Caco-2 (cell line): Measurements from ENCODE around the gene GINS2. TPM values are rescaled to one million over a fixed set of nuclear protein-coding genes. Genes with fewer than 3 reads are reported as not detected.

Experiments used
- BruUV-seq: library from RNA; stranded (reverse); fragments of 400-500 nt; replicated peaks from 2 replicates; lab custom pipeline; 2021; lab: Mats Ljungman, UMichigan
- CTCF ChIA-PET: fragments of 300-600 bp; sonication (Branson Sonifier 250); formaldehyde crosslinking; loops from one replicate; lab custom pipeline; 2022; ENCODE audit warnings: antibody characterized with exemption; lab: Charles Lee
- POLR2A ChIA-PET: fragments of 300-600 bp; sonication (Branson Sonifier 250); formaldehyde crosslinking; loops from one replicate; lab custom pipeline; 2022; ENCODE audit warnings: antibody characterized with exemption; lab: Charles Lee
- DNase-seq, 2 experiments: peaks; one replicate each; pipeline versions ENCODE4 v3.0.0 to v3.0.0-alpha.2; 2020 to 2022
- H3K27me3 ChIP-seq: replicated peaks from 2 replicates; pipeline ENCODE4 v1.6.0; 2011; ENCODE audit warnings: low read length; ENCODE audit not compliant: control insufficient read depth, insufficient read depth
- H3K36me3 ChIP-seq: 2 replicates; pipeline ENCODE4 v1.5.1; 2011; ENCODE audit warnings: low read length; ENCODE audit not compliant: control insufficient read depth, insufficient read depth
- H3K4me1 ChIP-seq: fragments of 250-450 bp; sonication (Bioruptor Pico); 2 replicates; pipeline ENCODE4 v1.5.1; 2020; ENCODE audit warnings: mild to moderate bottlenecking
- H3K4me3 ChIP-seq: 2 replicates; pipeline ENCODE4 v1.5.1; 2011; ENCODE audit warnings: low read depth, mild to moderate bottlenecking, control low read depth, low read length
- H3K9me3 ChIP-seq: fragments of 250-450 bp; sonication (Bioruptor Pico); 2 replicates; pipeline ENCODE4 v1.5.1; 2020; ENCODE audit warnings: mild to moderate bottlenecking, moderate library complexity
- H3K27ac Mint-ChIP-seq: one replicate; pipeline ENCODE4 v1.8.0; 2022; ENCODE audit warnings: mixed read lengths; ENCODE audit not compliant: unreplicated experiment
- H3K27me3 Mint-ChIP-seq: one replicate; pipeline ENCODE4 v1.8.0; 2022; ENCODE audit warnings: mixed read lengths; ENCODE audit not compliant: insufficient read depth, unreplicated experiment
- H3K36me3 Mint-ChIP-seq: one replicate; pipeline ENCODE4 v1.8.0; 2022; ENCODE audit warnings: mild to moderate bottlenecking, mixed read lengths; ENCODE audit not compliant: insufficient read depth, unreplicated experiment
- H3K4me1 Mint-ChIP-seq: one replicate; pipeline ENCODE4 v1.8.0; 2022; ENCODE audit warnings: low read depth, mixed read lengths; ENCODE audit not compliant: unreplicated experiment
- H3K4me3 Mint-ChIP-seq: one replicate; pipeline ENCODE4 v1.8.0; 2022; ENCODE audit warnings: mild to moderate bottlenecking, moderate library complexity, mixed read lengths; ENCODE audit not compliant: unreplicated experiment
- H3K9me3 Mint-ChIP-seq: one replicate; pipeline ENCODE4 v1.8.0; 2022; ENCODE audit warnings: mixed read lengths; ENCODE audit not compliant: unreplicated experiment
- intact Hi-C: fragments of 100-400 bp; cut with micrococcal nuclease; formaldehyde crosslinking; loops from one replicate; pipeline ENCODE4 v1.10.0; 2022; ENCODE audit not compliant: unreplicated experiment
- total RNA-seq: library from RNA; stranded (reverse); gene quantifications from 2 replicates; pipeline ENCODE4 v1.2.3, GENCODE V29; 2022
- TF ChIP-seq, protein P1 (sequence below), 2 experiments: fragments of 200-600 bp in 1 of 2; IDR thresholded peaks; 1 replicate in 1 of 2; 2 replicates in 1 of 2; pipeline versions ENCODE4 v1.5.1 to v1.8.0; 2011 to 2022; ENCODE audit warnings: antibody characterized with exemption in 1 of 2, control low read depth in 1 of 2, inconsistent platforms in 1 of 2, low read depth in 1 of 2, low read length in 1 of 2, mild to moderate bottlenecking in 1 of 2, moderate library complexity in 1 of 2; ENCODE audit not compliant: insufficient read depth in 1 of 2, severe bottlenecking in 1 of 2, unreplicated experiment in 1 of 2

Gene GINS2
- total RNA-seq, 1 experiment from 2014 or later, result 62.9 TPM

DNA sequence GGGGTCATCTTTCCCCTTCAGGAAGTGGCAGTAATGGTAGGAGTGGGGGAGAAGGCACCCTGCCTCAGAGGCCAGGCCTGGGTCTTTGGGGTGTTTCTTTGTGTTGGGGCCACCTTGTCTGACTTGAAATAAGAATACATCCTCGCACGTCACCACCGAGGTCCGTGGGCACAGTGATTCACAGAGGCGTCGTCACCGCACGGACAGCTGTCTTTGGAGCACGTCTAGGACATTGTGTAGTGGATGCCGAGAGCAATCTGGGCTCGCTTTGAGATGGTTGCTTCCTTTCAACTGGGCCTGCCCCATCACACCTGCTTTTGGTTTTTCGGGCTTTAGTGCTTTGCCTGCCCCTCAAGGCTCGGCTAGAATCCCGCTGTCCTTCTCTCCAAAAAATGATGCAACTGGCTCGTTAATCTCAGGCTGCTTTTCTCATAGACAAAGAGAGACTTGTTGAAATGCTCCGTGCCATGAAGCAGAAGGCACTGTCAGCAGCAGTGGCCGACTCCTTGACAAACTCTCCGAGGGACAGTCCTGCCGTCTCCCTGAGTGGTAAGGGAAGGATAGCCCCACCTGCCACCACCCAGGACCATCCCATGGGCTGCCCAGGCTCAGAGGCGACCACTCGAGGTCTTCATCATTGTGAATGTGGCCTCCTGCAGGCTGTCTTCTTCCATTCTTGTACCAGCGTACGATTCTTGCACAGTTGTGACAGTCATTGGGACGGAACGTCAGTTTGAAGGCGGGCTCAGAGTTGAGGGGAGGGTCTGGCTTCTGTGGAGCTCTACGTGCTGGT is 24.0 kb downstream of the GINS2 start:
- Mint-ChIP-seq H3K4me1 (no peaks in the 10 kb centered on the region), H3K36me3 (peaks cover 93% of the 10 kb centered on the region), H3K27me3 (no peaks in the 10 kb centered on the region), H3K9me3 (no peaks in the 10 kb centered on the region), H3K4me3 (no peak overlapping the region), H3K27ac (no peak overlapping the region)
- intact Hi-C loops, result no loop called here
- peaks cover 31% of the 10 kb centered on the region for H3K36me3 ChIP-seq
- TF ChIP-seq, protein P1, sequence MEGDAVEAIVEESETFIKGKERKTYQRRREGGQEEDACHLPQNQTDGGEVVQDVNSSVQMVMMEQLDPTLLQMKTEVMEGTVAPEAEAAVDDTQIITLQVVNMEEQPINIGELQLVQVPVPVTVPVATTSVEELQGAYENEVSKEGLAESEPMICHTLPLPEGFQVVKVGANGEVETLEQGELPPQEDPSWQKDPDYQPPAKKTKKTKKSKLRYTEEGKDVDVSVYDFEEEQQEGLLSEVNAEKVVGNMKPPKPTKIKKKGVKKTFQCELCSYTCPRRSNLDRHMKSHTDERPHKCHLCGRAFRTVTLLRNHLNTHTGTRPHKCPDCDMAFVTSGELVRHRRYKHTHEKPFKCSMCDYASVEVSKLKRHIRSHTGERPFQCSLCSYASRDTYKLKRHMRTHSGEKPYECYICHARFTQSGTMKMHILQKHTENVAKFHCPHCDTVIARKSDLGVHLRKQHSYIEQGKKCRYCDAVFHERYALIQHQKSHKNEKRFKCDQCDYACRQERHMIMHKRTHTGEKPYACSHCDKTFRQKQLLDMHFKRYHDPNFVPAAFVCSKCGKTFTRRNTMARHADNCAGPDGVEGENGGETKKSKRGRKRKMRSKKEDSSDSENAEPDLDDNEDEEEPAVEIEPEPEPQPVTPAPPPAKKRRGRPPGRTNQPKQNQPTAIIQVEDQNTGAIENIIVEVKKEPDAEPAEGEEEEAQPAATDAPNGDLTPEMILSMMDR (IDR thresholded peaks at IDR 0.05; ENCODE audit: insufficient read depth in 1 of 2, low read depth in 1 of 2, low read length in 1 of 2, severe bottlenecking in 1 of 2, unreplicated experiment in 1 of 2), result no peak
- H3K4me1 ChIP-seq, result no peaks in the 10 kb centered on the region
- no peak overlapping the region for H3K4me3 ChIP-seq
- BruUV-seq, result no TSS peak
- DNase-seq, result no peak
- no peaks in the 10 kb centered on the region for H3K27me3 ChIP-seq
- CTCF ChIA-PET, result no interaction called here
- POLR2A ChIA-PET, result no interaction called here
- no peaks in the 10 kb centered on the region for H3K9me3 ChIP-seq

DNA sequence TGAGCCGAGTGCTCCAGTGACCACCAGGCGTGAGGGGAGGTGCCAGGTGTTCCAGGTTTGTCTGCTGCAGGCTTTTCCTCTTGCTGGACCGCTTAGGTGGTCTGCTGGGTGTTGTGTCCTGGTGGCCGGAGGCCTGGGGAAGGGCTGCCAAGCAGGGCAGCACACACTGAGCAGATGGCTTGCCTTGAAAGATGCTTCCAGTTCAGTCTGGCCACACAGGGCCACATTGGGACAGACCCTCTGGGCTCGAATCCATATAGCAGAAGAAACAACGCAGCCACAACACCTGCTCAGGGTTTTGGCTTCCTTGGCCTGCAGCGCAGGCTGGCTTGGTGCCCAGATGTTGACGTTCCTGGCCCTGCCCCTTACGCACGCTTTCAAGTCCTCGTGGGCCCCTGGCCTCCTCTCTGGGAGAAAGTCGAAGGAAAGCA is 24.8 kb downstream of the GINS2 start:
- Histone ChIP-seq H3K4me3 (no peak overlapping the region), H3K4me1 (no peaks in the 10 kb centered on the region), H3K9me3 (no peaks in the 10 kb centered on the region), H3K27me3 (no peaks in the 10 kb centered on the region), H3K36me3 (peaks cover 29% of the 10 kb centered on the region)
- H3K27me3 Mint-ChIP-seq, result no peaks in the 10 kb centered on the region
- no peak overlapping the region for H3K27ac Mint-ChIP-seq
- TF ChIP-seq, protein P1 (IDR thresholded peaks at IDR 0.05; ENCODE audit: insufficient read depth in 1 of 2, low read depth in 1 of 2, low read length in 1 of 2, severe bottlenecking in 1 of 2, unreplicated experiment in 1 of 2), result no peak
- H3K36me3 Mint-ChIP-seq, result peaks cover 93% of the 10 kb centered on the region
- H3K4me1 Mint-ChIP-seq, result no peaks in the 10 kb centered on the region
- POLR2A ChIA-PET, result no interaction called here
- no peak overlapping the region for H3K4me3 Mint-ChIP-seq
- no peak for DNase-seq
- no peaks in the 10 kb centered on the region for H3K9me3 Mint-ChIP-seq
- BruUV-seq, result no TSS peak
- intact Hi-C loops, result no loop called here
- CTCF ChIA-PET, result no interaction called here

DNA sequence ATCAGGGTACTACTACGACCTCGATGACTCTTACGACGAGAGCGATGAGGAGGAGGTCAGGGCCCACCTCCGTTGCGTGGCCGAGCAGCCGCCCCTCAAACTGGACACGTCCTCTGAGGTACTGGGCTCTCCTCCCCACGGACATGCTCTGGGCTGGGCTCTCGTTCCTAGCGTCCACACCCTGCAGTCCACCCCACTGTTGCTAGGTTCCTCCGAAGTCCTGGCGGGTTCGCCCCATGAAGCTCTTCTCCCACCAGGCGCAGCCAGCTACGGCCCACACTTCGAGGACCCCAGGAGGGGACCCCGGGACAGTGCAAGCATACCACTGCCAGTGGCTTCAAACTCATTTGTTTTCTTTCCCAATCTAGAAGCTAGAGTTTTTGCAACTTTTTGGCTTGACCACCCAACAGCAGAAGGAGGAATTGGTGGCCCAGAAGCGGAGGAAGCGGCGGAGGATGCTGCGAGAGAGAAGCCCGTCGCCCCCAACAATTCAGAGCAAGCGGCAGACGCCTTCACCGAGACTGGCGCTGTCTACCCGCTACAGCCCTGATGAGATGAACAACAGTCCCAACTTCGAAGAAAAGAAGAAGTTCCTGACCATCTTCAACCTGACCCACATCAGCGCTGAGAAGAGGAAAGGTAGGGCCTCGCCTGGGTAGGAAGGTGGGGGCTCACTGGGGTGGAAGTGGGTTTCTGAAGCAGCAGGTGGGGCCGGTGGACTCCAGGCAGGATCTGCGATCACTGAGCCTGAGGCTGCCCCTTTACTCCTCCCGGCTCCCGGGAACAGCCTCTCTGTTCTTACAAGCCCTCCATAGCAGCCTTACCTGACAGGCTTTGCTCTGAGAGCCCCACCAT is 25.6 kb downstream of the GINS2 start:
- CTCF ChIA-PET, result no interaction called here
- Histone ChIP-seq H3K4me3 (no peak overlapping the region), H3K4me1 (no peaks in the 10 kb centered on the region), H3K27me3 (no peaks in the 10 kb centered on the region), H3K9me3 (no peaks in the 10 kb centered on the region), H3K36me3 (peaks cover 31% of the 10 kb centered on the region)
- BruUV-seq, result no TSS peak
- H3K4me1 Mint-ChIP-seq, result no peaks in the 10 kb centered on the region
- TF ChIP-seq, protein P1 (IDR thresholded peaks at IDR 0.05; ENCODE audit: insufficient read depth in 1 of 2, low read depth in 1 of 2, low read length in 1 of 2, severe bottlenecking in 1 of 2, unreplicated experiment in 1 of 2), result no peak
- H3K27me3 Mint-ChIP-seq, result no peaks in the 10 kb centered on the region
- DNase-seq, result no peak
- H3K27ac Mint-ChIP-seq, result no peak overlapping the region
- H3K36me3 Mint-ChIP-seq, result peaks cover 93% of the 10 kb centered on the region
- POLR2A ChIA-PET, result no interaction called here
- H3K4me3 Mint-ChIP-seq, result no peak overlapping the region
- intact Hi-C loops, result no loop called here
- H3K9me3 Mint-ChIP-seq, result no peaks in the 10 kb centered on the region
